Gastrocnemius medialis (tissue), 4 donors: ENCODE data around the gene ZDHHC11.

Source experiments
- POLR2A ChIP-seq, 2 donors: fragments of 450-650 bp; IDR thresholded peaks; one replicate each; pipeline ENCODE4 v1.6.1; 2017; ENCODE audit warnings: antibody characterized with exemption in 2 of 2, mild to moderate bottlenecking in 2 of 2, moderate library complexity in 2 of 2
- TF ChIP-seq, protein P1 (sequence below), 5 experiments: fragments of 450-650 bp in 3 of 5; fragments of 200-600 bp in 2 of 5; sonication (generic) in 2 of 5; IDR thresholded peaks in 4 of 5; conservative IDR thresholded peaks in 1 of 5; 1 replicate in 4 of 5; 2 replicates in 1 of 5; pipeline ENCODE4 v1.5.1; 2016 to 2019; ENCODE audit warnings: antibody characterized with exemption in 5 of 5, mild to moderate bottlenecking in 3 of 5, moderate library complexity in 3 of 5

DNA sequence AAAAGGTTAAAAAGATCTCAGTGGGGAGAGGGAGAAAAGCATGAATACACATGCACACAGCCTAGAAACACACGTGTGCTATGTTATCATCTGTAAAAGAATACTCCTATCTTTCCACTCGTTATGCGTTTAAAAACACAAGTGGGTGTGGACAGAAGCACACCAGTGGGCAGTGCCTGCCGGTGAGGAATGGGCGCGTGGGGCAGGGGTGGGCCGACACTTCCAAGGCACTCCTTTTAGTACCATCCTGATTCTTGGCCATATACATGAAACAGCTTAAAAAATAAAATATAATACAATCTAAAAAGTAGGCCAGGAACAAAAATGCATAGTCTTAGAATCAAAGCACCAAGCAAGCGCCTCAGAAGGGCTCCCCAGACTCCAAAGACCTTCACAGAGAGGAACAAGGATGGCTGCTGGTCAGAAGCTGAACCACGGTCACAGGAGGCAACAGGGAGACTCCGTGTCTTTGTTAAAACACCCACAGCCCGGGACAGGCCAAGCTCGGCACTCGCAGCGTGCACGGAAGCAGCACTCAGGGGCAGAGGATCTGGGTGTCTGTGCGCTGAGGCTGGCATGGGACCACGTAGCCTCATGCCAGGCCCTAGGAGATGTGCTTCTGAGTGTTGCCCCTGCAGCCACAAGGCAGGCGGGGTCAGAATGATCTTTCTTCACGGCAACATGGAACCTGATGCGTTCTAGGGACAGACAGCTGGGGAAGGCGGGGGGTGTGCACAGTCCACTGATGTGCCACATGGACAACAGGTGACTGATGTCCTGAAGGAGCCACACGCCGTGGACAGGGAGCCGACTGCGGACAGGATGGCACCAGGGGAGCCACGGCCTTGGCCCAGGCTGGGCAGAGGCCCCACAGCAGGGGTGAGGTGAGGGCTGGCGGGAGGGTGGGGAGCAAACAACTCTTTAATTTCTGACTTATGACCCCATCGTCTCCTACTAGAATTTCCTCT is 25.9 kb upstream of the ZDHHC11 start:
- TF ChIP-seq, protein P1, sequence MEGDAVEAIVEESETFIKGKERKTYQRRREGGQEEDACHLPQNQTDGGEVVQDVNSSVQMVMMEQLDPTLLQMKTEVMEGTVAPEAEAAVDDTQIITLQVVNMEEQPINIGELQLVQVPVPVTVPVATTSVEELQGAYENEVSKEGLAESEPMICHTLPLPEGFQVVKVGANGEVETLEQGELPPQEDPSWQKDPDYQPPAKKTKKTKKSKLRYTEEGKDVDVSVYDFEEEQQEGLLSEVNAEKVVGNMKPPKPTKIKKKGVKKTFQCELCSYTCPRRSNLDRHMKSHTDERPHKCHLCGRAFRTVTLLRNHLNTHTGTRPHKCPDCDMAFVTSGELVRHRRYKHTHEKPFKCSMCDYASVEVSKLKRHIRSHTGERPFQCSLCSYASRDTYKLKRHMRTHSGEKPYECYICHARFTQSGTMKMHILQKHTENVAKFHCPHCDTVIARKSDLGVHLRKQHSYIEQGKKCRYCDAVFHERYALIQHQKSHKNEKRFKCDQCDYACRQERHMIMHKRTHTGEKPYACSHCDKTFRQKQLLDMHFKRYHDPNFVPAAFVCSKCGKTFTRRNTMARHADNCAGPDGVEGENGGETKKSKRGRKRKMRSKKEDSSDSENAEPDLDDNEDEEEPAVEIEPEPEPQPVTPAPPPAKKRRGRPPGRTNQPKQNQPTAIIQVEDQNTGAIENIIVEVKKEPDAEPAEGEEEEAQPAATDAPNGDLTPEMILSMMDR (IDR thresholded peaks at IDR 0.05 in 4 of 5, conservative IDR thresholded peaks at IDR 0.05 in 1 of 5) = no peak
- TF ChIP-seq POLR2A (IDR thresholded peaks at IDR 0.05) = no peak
